MM.1S (cell line): ENCODE data around the gene PDGFD.

Source experiments
- EZH2 ChIP-seq: fragments of 300-600 bp; sonication (generic); optimal IDR thresholded peaks from 2 replicates; pipeline ENCODE3; 2017; ENCODE audit warnings: low read depth, mild to moderate bottlenecking, antibody characterized with exemption, low read length, mixed read lengths
- TF ChIP-seq, protein P1 (sequence below): fragments of 300-600 bp; sonication (generic); IDR thresholded peaks from 2 replicates; pipeline ENCODE4 v1.5.1; 2016; ENCODE audit warnings: antibody characterized with exemption, low read length, mixed read lengths

DNA sequence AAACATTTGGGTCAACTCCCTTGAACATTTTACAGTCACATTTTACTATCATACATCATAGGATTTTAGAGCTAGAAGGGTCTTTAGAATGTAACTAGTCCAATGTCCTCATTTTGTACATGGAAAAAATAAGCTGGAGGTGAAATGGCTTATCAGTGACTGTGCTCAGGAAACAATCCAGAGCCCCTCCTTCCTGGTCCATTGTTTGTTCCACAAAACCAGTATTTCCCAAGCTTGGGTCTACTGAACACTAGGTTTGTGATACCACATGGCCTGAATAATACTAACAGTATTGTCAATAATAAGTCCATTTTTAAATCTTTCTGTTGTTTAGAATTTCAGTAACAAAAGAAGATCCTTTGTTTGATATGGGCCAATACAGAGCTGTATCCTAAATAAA lies 27.1 kb downstream of the PDGFD start:
- TF ChIP-seq, protein P1, sequence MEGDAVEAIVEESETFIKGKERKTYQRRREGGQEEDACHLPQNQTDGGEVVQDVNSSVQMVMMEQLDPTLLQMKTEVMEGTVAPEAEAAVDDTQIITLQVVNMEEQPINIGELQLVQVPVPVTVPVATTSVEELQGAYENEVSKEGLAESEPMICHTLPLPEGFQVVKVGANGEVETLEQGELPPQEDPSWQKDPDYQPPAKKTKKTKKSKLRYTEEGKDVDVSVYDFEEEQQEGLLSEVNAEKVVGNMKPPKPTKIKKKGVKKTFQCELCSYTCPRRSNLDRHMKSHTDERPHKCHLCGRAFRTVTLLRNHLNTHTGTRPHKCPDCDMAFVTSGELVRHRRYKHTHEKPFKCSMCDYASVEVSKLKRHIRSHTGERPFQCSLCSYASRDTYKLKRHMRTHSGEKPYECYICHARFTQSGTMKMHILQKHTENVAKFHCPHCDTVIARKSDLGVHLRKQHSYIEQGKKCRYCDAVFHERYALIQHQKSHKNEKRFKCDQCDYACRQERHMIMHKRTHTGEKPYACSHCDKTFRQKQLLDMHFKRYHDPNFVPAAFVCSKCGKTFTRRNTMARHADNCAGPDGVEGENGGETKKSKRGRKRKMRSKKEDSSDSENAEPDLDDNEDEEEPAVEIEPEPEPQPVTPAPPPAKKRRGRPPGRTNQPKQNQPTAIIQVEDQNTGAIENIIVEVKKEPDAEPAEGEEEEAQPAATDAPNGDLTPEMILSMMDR = no peak
- no peak for TF ChIP-seq EZH2
